IMR-90 (cell line): ENCODE data around the gene KLF16. TPM values are rescaled to one million over a fixed set of nuclear protein-coding genes. Genes with fewer than 3 reads are reported as not detected.

Experiments
- ATAC-seq: fragments of 200-7000 bp; cut with Tn5 transposase; 2 replicates; pipeline ENCODE4 v1.9.1; 2020; ENCODE audit warnings: low read depth, mild to moderate bottlenecking, moderate library complexity
- BruUV-seq: library from RNA; stranded (reverse); fragments of 400-500 nt; replicated peaks from 2 replicates; lab custom pipeline; 2021; lab: Mats Ljungman, UMichigan
- CTCF ChIA-PET: fragments of 300-600 bp; formaldehyde crosslinking; extraction: SDS; loops from one replicate; lab custom pipeline; 2021; ENCODE audit warnings: antibody characterized with exemption; lab: Yijun Ruan, JAX
- POLR2A ChIA-PET: fragments of 300-600 bp; sonication (Branson Sonifier 250); formaldehyde crosslinking; loops from one replicate; lab custom pipeline; 2022; ENCODE audit warnings: antibody characterized with exemption; ENCODE audit not compliant: unreplicated experiment; lab: Charles Lee
- DNase-seq: peaks from one replicate; pipeline ENCODE4 v3.0.0; 2013
- H2AFZ ChIP-seq: replicated peaks from 2 replicates; pipeline ENCODE3; 2013; ENCODE audit warnings: low read length, mild to moderate bottlenecking; ENCODE audit not compliant: poor library complexity
- H2AK5ac ChIP-seq: 2 replicates; pipeline ENCODE4 v1.6.1; 2013; ENCODE audit warnings: low read depth, low read length, inconsistent platforms
- H2AK9ac ChIP-seq: replicated peaks from 2 replicates; pipeline ENCODE3; 2013; ENCODE audit warnings: mild to moderate bottlenecking, low read depth, low read length, moderate library complexity; ENCODE audit not compliant: poor library complexity
- H2BK120ac ChIP-seq: 2 replicates; pipeline ENCODE4 v1.6.1; 2013; ENCODE audit warnings: low read depth, low read length, inconsistent platforms
- H2BK15ac ChIP-seq: 3 replicates; pipeline ENCODE4 v1.6.1; 2013; ENCODE audit warnings: low read depth, low read length, inconsistent platforms
- H2BK20ac ChIP-seq: 2 replicates; pipeline ENCODE4 v1.6.1; 2013; ENCODE audit warnings: low read depth, mild to moderate bottlenecking, inconsistent platforms, low read length, moderate library complexity
- H2BK5ac ChIP-seq: 2 replicates; pipeline ENCODE4 v1.6.1; 2013; ENCODE audit warnings: mild to moderate bottlenecking, low read depth, low read length, inconsistent platforms; ENCODE audit not compliant: poor library complexity, severe bottlenecking
- H3K14ac ChIP-seq: replicated peaks from 2 replicates; pipeline ENCODE4 v1.6.1; 2013; ENCODE audit warnings: low read depth, low read length, inconsistent platforms
- H3K18ac ChIP-seq: 2 replicates; pipeline ENCODE4 v1.6.1; 2013; ENCODE audit warnings: low read depth, low read length, control low read depth
- H3K23ac ChIP-seq: 2 replicates; pipeline ENCODE4 v1.6.1; 2013; ENCODE audit warnings: low read depth, low read length, inconsistent platforms
- H3K27ac ChIP-seq: 2 replicates; pipeline ENCODE4 v1.5.1; 2013; ENCODE audit warnings: mild to moderate bottlenecking, control low read depth, low read length; ENCODE audit not compliant: insufficient read depth
- H3K27me3 ChIP-seq: 2 replicates; pipeline ENCODE4 v1.6.1; 2013; ENCODE audit warnings: low read length; ENCODE audit not compliant: control insufficient read depth, insufficient read depth
- H3K36me3 ChIP-seq: 2 replicates; pipeline ENCODE4 v1.6.1; 2013; ENCODE audit warnings: low read length, mixed read lengths; ENCODE audit not compliant: control insufficient read depth, insufficient read depth
- H3K4ac ChIP-seq: 2 replicates; pipeline ENCODE4 v1.6.1; 2013; ENCODE audit warnings: low read depth, low read length, inconsistent platforms
- H3K4me1 ChIP-seq: 2 replicates; pipeline ENCODE4 v1.6.1; 2013; ENCODE audit warnings: low read length, mixed read lengths; ENCODE audit not compliant: control insufficient read depth, insufficient read depth
- H3K4me2 ChIP-seq: 2 replicates; pipeline ENCODE4 v1.6.1; 2013; ENCODE audit warnings: low read depth, mild to moderate bottlenecking, control low read depth, low read length, moderate library complexity
- H3K4me3 ChIP-seq: 2 replicates; pipeline ENCODE4 v1.5.1; 2013; ENCODE audit warnings: low read depth, mild to moderate bottlenecking, control low read depth, low read length, moderate library complexity; ENCODE audit not compliant: insufficient read depth
- H3K56ac ChIP-seq: 2 replicates; pipeline ENCODE4 v1.6.1; 2013; ENCODE audit warnings: low read length, inconsistent platforms; ENCODE audit not compliant: insufficient read depth; ENCODE audit errors: extremely low read depth
- H3K79me1 ChIP-seq, 2 experiments: 2 replicates each; pipeline ENCODE4 v1.6.1; 2013; ENCODE audit warnings: low read length in 2 of 2, inconsistent platforms in 1 of 2, low read depth in 1 of 2
- H3K9ac ChIP-seq: 2 replicates; pipeline ENCODE4 v1.6.1; 2013; ENCODE audit warnings: low read depth, low read length, control low read depth
- H3K9me1 ChIP-seq: 2 replicates; pipeline ENCODE4 v1.6.1; 2013; ENCODE audit warnings: low read length, inconsistent platforms; ENCODE audit not compliant: insufficient read depth
- H3K9me3 ChIP-seq: 2 replicates; pipeline ENCODE4 v1.6.1; 2013; ENCODE audit warnings: low read length; ENCODE audit not compliant: control insufficient read depth, insufficient read depth
- H4K20me1 ChIP-seq: 2 replicates; pipeline ENCODE4 v1.6.1; 2013; ENCODE audit warnings: low read length, inconsistent platforms; ENCODE audit not compliant: insufficient read depth
- H4K5ac ChIP-seq: 2 replicates; pipeline ENCODE4 v1.6.1; 2013; ENCODE audit warnings: mild to moderate bottlenecking, low read depth, low read length, control low read depth
- H4K8ac ChIP-seq, 2 experiments: 2 replicates each; pipeline ENCODE4 v1.6.1; 2013; ENCODE audit warnings: low read depth in 2 of 2, low read length in 2 of 2, control low read depth in 1 of 2, inconsistent platforms in 1 of 2
- H4K91ac ChIP-seq: 2 replicates; pipeline ENCODE4 v1.6.1; 2013; ENCODE audit warnings: low read depth, low read length, inconsistent platforms; ENCODE audit not compliant: insufficient read depth
- BHLHE40 ChIP-seq: fragments of 150-350 bp; IDR thresholded peaks from 2 replicates; pipeline ENCODE4 v1.6.1; 2016; ENCODE audit warnings: mild to moderate bottlenecking, low read depth, low read length
- CEBPB ChIP-seq: IDR thresholded peaks from 2 replicates; pipeline ENCODE4 v1.6.1; 2012; ENCODE audit warnings: low read depth, low read length, improper control_type of control experiment
- MAFK ChIP-seq: IDR thresholded peaks from 2 replicates; pipeline ENCODE4 v1.6.1; 2012; ENCODE audit warnings: low read depth, low read length, improper control_type of control experiment
- MAZ ChIP-seq: IDR thresholded peaks from 2 replicates; pipeline ENCODE4 v1.6.1; 2012; ENCODE audit warnings: low read depth, mild to moderate bottlenecking, low read length, improper control_type of control experiment, moderate library complexity, borderline replicate concordance
- NFE2L2 ChIP-seq: fragments of 150-350 bp; IDR thresholded peaks from 2 replicates; pipeline ENCODE4 v1.6.1; 2016; ENCODE audit warnings: low read depth, mild to moderate bottlenecking, low read length
- RCOR1 ChIP-seq: IDR thresholded peaks from 2 replicates; pipeline ENCODE4 v1.6.1; 2012; ENCODE audit warnings: mild to moderate bottlenecking, low read length, improper control_type of control experiment; ENCODE audit not compliant: insufficient replicate concordance
- SMC3 ChIP-seq: fragments of 150-350 bp; IDR thresholded peaks from 2 replicates; pipeline ENCODE4 v1.6.1; 2016; ENCODE audit warnings: low read depth, mild to moderate bottlenecking, antibody characterized with exemption, low read length, moderate library complexity
- WGBS, 2 experiments: methylation state at CpG; one replicate each; pipeline versions ENCODE4 v1.1.5 to v1.1.7; 2013; ENCODE audit warnings: missing lambda C conversion rate in 2 of 2; ENCODE audit not compliant: insufficient read length in 1 of 2; ENCODE audit errors: extremely low coverage in 2 of 2; 5-methylcytosine and 5-hydroxymethylcytosine counted together
- dilution Hi-C: fragments of 300-500 bp; cut with HindIII; formaldehyde crosslinking; loops from one replicate; pipeline ENCODE4 v1.14.3; 2018; ENCODE audit warnings: low sequenced_read_pairs; ENCODE audit not compliant: unreplicated experiment
- in situ Hi-C: fragments of 300-500 bp; cut with MboI; formaldehyde crosslinking; loops from 3 replicates; pipeline ENCODE4 v1.14.3; 2019; ENCODE audit warnings: low sequenced_read_pairs, inconsistent platforms, mixed read lengths
- intact Hi-C: fragments of 100-400 bp; cut with micrococcal nuclease; formaldehyde crosslinking; loops from 2 replicates; pipeline ENCODE4 v1.10.0; 2022
- polyA plus RNA-seq, 3 experiments: library from polyadenylated mRNA; depleted of rRNA; stranded (reverse); fragments of >200 nt; gene quantifications; 2 replicates each; pipeline ENCODE4 v1.2.3, GENCODE V29; 2012; ENCODE audit warnings: low replicate concordance in 1 of 3
- total RNA-seq: library from RNA; depleted of rRNA; stranded (reverse); fragments of >200 nt; gene quantifications from 2 replicates; pipeline ENCODE4 v1.2.3, GENCODE V29; 2012
- TF ChIP-seq, protein P1 (sequence below): fragments of 150-350 bp; IDR thresholded peaks from 2 replicates; pipeline ENCODE4 v1.6.1; 2017; ENCODE audit warnings: mild to moderate bottlenecking, antibody characterized with exemption, low read length, low read depth

Gene KLF16
- total and polyA plus RNA-seq, 2 of the 4 experiments (the other 2 are of a cell fraction) = 0.90 to 13.1 TPM

DNA sequence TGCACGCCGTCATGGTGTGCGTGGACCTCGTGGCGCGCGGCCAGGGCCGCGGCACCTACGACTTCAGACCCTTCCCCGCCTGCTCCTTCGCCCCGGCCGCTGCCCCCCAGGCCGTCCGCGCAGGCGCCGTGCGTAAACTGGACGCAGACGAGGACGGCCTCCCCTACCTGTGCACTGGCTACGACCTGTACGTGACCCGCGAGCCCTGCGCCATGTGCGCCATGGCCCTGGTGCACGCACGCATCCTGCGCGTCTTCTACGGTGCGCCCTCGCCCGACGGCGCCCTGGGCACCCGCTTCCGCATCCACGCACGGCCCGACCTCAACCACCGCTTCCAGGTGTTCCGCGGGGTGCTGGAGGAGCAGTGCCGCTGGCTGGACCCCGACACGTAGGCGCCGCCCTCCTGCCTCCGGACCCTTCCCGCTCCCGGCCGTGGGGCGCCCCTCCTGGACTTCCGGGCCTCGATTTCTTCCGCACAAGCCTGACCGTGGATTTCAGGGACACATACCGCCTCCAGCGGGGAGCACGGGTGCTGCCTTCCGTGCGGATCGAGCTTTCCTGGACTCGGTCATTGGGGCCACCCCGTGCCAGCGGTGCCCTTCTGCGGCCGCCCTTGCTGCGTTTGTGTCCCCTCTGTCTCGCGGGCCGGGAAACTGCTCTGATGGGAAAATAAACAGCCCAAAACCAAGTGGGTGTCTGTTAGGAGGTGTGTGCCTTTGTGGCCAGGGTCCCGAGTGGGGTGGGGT lies 49.6 kb upstream of the KLF16 start:
- no peak overlapping the region for H3K4me3 ChIP-seq
- no peak overlapping the region for H2AFZ ChIP-seq
- H2BK5ac ChIP-seq = no peak overlapping the region
- H3K36me3 ChIP-seq = peaks cover 26% of the 10 kb centered on the region
- H3K27ac ChIP-seq = no peak overlapping the region
- H4K91ac ChIP-seq = no peak overlapping the region
- H3K23ac ChIP-seq = no peak overlapping the region
- DNase-seq = no peak
- peaks cover 7% of the 10 kb centered on the region for H3K4me1 ChIP-seq
- H4K20me1 ChIP-seq = peaks cover 60% of the 10 kb centered on the region
- in situ Hi-C loops = no loop called here
- ChIA-PET CTCF (no interaction called here), POLR2A (no interaction called here)
- TF ChIP-seq NFE2L2 (no peak), MAFK (no peak), RCOR1 (no peak), CEBPB (no peak), MAZ (no peak), BHLHE40 (no peak), SMC3 (no peak)
- TF ChIP-seq, protein P1, sequence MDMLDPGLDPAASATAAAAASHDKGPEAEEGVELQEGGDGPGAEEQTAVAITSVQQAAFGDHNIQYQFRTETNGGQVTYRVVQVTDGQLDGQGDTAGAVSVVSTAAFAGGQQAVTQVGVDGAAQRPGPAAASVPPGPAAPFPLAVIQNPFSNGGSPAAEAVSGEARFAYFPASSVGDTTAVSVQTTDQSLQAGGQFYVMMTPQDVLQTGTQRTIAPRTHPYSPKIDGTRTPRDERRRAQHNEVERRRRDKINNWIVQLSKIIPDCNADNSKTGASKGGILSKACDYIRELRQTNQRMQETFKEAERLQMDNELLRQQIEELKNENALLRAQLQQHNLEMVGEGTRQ = no peak
- BruUV-seq = no TSS peak
- H3K56ac ChIP-seq = no peak overlapping the region
- peaks cover 11 to 60% of the 10 kb centered on the region in 2 experiments; a peak in 3 of 4 replicates for H3K79me1 ChIP-seq
- no peak overlapping the region for H3K9ac ChIP-seq
- peaks cover 2% of the 10 kb centered on the region; the same call in 1 of the 2 replicates for H3K9me1 ChIP-seq
- H3K4ac ChIP-seq = no peak overlapping the region
- H3K27me3 ChIP-seq = no peaks in the 10 kb centered on the region
- intact Hi-C loops = no loop called here
- no peak overlapping the region for H3K18ac ChIP-seq
- no peak overlapping the region for H2AK5ac ChIP-seq
- H2BK120ac ChIP-seq = no peak overlapping the region
- no peak for ATAC-seq
- H4K8ac ChIP-seq = no peak overlapping the region
- no peak overlapping the region for H2AK9ac ChIP-seq
- WGBS, 2 experiments = 98% methylated on average over 44 of the region's 77 CpGs; no CpG with 5 or more reads in 1 of the 2 experiments
- H2BK20ac ChIP-seq = no peak overlapping the region
- H3K9me3 ChIP-seq = no peaks in the 10 kb centered on the region
- no peak overlapping the region for H4K5ac ChIP-seq
- no peak overlapping the region for H2BK15ac ChIP-seq
- dilution Hi-C loops = no loop called here
- no peak overlapping the region for H3K4me2 ChIP-seq
- H3K14ac ChIP-seq = no peak overlapping the region
